HG03103 (cell line): ENCODE data around the gene TNIP3.

Experiments used
- ATAC-seq: cut with Tn5 transposase; IDR thresholded peaks from one replicate; pipeline ENCODE4 v1.9.1; 2021; ENCODE audit warnings: low read depth; ENCODE audit not compliant: unreplicated experiment

Gene TNIP3

DNA sequence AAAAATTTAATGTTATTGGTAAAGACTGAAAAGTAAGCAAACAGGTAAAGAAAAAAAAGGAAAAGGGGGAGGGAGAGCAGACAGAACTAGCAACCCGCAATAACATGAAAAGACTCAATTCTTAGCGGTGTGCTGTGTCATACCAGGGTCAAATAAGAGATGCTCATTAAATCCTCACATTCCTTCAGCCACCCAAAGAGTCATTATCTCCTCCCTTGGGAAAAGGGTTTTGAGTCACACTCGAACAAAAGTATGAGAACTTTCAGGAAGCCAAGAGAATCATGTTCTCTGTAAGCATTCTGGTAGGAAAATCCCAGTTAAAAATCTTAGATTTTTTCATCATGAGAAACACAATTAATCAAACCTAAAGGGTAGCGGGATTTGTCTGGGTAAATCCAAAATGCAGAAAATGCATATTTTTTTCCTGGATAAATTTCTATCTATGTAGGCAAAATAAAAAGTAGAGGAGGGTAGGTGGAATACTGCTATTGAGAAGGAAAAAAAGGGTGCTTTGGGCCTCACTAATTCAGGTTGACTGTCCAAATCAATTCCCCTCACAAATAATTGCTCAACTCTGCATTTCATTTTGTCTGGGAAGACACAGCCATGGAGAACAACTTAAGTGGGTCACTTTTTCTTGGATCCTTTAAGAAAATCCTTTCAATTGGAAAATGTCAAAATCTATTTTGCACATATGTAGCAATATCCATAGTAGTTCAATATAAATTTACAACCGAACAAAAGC lies 23.2 kb downstream of the TNIP3 start:
- no peak for ATAC-seq

DNA sequence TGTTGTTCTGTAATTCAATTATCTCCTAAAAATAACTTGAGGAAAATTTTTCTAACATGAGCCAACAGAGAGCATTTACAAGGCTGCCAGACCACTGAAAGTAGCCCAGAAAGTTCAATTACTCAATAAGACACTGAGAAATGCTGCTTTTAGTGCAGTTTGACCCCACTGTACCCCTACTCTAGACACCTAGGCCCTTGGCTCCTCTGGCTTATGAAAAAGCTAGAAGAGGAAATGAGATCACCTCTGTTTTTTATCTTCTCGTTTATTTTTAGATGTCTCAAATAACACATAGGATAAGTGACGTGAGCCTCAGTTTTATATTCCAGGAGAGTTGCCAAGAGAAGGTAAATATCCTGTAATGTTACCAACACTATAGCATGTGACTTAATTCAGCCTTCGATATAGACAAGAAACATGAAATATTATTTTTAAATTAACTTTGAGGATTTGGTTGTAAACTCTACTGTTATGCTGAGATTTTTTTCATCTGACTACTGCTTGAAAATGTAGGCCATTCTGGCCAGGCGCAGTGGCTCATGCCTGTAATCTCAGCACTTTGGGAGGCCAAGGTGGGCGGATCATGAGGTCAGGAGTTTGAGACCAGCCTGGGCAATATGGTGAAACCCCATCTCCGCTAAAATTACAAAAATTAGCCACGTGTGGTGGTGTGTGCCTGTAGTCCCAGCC lies 24.4 kb downstream of the TNIP3 start:
- peak; percentile 85 for ATAC-seq

DNA sequence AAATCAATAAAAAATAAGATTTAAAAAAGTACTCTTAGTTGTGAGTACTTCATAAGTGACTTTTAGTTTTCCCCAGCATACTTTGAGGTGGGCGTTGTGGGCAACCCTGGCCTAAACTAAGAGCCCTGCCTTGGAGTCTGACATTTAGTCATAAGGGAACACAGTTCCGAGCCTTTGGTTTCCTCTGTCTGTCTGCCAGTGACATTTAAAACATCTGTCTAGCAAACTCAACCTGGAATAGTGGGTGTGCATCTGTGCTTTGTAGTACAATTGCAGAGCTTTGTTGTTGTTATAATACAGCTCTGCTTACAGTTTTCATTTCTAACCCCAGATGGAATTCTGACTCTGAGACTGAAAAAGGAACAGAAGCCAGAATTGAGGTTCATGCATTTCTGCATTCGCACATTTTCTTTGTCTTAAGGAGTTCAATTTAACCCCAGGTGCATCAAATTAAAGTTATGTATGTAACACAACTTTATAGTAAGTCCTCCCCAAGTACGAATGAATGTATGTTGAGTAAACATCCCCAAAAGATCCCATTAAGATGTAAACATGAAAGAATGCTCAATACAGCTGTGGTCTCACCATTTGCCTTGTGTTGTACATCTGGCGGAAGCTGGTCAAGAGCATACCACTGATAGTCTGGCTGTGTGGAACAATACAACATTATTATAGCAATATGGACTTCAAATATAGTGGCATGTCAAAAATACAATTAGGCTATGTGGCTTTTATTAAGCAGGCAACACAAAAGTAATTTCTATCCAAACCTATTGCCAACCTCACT lies 25.9 kb downstream of the TNIP3 start:
- peak; percentile 36 for ATAC-seq

DNA sequence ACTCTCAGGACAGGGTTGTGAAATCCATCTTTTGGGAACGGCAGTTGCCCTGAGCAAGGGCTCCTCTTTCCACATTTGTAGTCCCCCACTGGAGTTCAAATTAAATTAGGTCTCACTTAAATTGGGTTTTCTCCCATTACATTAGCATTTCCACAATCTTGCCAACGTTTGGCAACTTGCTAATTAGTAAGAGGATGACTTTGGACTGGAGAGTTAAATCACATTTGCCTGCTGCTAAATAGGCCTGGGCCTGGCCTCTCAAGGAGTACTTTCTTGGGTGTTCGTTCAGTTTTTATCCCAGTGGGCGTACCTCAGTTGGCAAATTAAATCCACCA lies 33.8 kb downstream of the TNIP3 start:
- no peak for ATAC-seq

DNA sequence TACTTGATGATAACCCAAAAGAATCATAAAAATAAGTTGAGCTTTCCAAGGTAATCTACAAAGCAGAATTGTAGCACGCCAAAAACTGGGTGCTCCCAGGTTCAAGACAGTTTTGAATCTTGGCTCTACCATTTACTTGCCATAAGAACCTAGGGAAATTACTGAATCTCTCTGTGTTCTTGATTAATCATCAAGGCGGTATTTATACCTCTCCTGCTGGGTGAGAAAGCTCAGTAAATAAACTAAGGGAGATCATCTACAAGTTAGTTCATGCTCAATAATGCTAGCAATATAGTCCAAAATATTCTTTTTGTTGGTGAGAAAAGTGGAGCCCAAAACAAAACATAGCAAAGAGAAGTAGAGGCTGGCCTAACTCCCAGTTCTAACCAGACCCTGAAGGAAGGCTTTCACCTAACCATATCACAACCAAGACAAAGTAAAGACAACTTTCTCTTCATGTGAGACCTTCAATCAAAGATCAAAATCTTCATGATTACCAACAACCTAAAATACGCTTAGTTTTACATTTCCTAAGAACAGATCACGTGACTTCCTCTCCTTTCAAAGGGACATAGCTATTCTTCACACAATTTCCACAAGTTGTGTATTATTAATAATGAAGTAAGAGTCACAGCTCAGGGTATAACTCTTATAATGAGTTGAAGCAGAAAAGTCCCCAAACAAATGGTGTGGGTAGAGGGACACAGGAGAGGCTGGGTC lies 34.4 kb downstream of the TNIP3 start:
- ATAC-seq, result no peak

DNA sequence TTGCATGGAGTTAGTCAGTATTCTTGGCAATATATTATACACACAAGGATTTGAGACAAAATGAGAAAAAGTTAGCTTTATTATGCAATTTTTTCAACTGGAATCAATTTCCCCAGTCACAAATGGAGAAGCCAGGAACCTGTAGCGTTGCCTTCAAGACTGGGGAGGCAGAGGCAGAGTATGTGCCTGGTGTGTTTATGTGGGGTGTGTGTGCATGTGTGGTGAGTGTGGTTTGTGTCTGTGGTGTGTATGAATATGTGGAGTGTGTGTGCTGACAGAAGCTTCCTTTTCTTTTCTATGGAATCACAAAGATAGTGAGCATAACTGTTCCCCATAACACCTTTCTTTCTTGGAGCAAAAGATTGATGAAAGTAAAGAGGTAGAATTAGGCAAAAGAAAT lies 37.0 kb downstream of the TNIP3 start:
- no peak for ATAC-seq

DNA sequence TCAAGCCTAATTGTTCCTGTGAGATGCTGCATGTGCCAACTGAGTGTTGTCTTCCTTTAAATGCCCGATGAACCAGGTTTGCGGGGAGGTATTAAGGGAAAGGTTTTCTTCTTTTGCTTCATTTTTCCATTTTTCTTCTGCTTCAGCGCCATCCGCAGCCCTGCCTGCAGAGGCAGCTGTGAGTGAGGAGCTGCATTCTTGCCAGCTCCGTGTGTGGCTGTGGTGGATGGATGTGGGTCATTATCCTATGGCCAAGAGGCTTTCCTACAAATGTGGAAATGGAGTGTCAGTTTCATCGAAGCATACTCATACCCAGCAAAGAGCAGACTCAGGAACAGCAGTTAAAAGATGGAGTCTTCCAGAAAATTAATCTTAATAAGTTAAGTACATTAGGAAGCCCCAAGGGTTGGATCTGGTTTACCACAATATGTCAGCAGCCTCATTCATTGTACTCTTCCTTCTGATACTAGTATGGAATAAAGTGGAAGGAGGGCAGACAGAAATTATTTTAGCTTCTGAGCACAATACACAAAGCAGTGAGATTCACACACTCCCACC lies 37.6 kb downstream of the TNIP3 start:
- no peak for ATAC-seq

DNA sequence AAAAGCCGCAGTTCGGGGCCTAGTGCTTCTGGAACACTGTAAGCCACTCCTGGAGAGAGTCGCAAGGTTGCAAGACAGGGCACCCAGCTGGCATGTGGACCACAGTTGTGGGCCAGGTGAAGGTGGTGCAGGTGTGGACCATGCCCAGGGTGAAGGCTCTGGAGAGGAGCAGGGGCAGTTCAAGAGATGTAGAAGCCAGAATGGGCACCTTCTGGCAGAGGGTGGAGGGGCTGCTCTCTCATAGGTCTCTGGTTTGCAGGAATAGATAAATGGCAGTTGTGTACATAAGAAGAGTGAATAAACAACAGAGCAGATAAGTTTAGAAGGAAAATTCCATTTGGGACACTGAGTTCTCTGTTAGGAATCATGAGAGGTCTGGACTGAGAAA lies 38.6 kb downstream of the TNIP3 start:
- ATAC-seq, result no peak

DNA sequence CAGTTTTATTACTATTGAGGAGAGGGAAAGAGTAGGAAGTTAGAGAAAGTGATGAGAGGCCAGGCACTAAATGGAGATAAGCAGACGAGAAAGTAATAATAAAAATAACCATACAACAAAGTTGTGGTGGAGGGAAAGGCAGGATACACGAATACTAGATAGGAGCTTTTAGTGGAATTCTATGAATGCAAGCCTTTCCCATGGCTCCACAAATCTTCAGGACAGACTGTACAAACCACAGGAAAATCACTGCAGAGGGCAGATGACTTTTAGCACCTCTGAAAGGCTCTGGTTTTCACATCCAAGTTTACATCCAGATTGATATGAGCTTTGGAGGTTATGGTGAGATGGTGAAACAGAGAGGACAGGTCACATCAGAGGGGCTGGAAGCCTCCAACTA lies 41.5 kb downstream of the TNIP3 start:
- no peak for ATAC-seq

DNA sequence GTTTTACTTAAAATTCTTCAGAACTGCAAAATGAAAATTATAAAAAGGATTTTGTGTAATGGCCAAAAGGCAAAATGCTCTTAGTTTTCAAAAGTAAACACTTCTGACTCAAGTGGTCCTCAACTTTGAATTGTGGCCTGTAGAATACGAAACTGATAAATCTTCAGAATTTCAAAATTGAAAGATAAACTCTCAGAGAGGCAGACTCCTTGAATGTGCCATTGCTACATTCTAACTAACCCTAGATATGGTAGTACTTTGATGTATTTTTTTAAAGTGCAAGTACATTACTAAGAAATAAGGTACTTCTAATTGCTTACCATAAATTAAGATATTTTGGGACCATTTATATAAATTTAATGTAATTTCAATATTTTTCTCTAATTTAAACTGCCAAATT lies 44.4 kb downstream of the TNIP3 start:
- ATAC-seq, result no peak

DNA sequence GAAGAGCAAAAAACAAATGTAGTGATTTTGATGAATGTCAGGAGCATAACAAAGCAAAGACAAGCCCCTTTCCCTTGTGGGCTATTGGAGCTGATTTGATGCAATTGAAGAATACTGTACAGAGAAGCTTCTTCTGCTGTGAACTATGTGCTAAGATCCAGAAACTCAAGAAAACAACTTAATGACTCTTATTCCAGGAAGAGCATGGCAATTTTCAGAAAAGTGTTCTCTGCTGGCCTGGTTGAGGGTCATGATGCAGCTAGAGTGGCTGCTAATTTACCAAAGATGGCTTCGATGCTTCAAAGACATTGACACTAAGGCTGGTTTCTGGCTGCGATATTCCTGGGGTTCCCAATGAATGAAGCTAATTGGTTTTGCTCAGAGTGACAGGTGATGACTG lies 45.8 kb downstream of the TNIP3 start:
- no peak for ATAC-seq

DNA sequence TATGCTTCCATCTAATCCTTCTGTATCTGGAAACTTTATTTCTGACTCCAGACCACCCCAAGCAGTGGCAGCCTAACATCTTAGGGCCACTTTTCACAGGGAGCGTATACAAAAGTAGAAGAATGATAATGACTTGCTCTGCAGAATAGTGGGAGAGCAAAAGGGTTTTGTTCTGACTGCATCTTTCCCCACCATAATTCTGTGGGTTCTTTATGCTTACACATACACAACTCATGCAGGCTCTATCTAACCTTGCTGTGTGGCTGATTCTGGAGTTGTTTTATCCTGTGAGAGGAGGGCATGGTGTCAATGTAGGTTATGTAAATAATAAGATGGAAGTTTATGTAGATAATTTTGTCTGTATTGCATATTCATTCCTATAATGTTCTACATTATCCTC lies 49.4 kb downstream of the TNIP3 start:
- no peak for ATAC-seq

DNA sequence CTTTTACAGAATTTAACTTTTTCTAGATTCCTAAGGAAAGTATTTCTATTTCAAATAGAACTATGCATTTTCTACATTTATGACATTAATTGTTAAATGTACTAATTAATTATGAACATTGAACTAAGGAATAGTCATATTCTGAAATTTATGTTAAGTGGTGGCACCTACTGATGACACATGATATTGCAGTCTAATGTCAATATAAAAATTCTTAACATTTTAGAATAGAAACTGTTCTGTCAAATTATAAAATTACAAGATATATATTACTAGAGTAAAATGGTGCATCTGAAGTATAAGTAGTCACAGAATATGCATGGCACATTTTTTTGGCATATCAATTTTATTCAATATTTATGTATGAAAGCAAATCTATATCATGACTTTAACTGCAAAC lies 51.6 kb downstream of the TNIP3 start:
- ATAC-seq, result no peak

DNA sequence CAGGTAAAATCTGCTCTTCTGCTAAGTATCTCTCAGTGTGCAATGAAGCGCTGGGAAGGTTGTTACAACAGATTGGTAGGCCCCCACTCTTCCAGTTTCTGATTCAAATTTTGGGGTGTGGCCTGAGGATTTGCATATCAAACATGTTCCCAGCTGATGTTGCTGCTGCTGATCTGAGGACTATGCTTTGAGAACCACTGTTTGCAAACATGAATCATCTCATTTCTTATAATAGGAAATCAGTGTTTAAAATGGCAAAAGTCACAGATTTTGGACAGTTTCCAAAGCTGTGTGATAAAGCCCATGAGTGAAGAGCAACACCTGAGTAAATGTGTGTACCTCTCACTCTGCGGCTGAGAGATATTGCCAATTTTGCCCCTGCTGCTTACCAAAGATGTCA lies 55.6 kb downstream of the TNIP3 start:
- no peak for ATAC-seq

DNA sequence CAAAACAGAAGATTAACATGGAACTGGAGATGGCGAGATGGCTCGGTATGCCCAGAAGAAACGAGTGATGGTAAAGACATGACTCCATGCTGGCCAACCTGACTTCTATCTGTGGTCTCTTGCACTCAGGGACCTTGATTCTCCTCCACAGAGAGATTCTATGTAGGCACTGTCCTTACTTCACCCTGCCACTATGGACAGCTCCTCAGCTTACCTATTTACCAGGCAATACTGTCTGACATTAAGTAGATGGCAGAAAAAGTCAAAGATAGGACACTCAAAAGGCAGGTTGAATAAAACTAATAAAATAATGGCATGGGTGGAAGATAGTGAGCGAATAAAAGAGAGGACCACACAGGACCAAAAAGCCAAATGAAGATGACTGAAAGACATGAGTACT lies 56.6 kb downstream of the TNIP3 start:
- ATAC-seq, result no peak

DNA sequence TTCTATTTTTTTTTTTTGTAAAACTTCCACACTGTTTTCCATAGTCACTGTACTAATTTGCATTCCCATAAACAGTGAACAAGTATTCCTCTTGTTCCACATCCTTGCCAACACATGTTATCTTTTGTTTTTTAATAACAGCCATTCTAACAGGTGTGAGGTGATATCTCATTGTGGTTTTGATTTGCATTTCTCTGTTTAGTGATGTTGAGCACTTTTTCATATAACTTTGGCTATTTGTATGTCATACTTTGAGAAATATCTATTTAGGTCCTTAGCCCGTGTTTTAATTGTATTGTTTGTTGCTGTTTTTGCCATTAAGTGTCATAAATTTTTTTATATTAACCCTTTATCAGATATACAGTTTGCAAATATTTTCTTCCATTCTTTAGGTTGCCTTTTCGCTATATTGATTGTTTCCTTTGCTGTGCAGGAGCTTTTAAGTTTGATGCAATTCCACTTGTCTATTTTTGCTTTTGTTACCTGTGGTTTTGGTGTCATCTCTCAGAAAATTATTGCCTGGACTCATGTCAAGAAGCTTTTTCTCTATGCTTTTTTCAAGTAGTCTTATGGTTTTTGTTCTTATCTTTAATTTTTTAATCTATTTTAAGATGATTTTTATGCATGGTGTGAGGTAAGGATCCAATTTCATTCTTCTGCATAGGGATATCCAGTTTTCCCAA lies 63.9 kb downstream of the TNIP3 start:
- no peak for ATAC-seq

DNA sequence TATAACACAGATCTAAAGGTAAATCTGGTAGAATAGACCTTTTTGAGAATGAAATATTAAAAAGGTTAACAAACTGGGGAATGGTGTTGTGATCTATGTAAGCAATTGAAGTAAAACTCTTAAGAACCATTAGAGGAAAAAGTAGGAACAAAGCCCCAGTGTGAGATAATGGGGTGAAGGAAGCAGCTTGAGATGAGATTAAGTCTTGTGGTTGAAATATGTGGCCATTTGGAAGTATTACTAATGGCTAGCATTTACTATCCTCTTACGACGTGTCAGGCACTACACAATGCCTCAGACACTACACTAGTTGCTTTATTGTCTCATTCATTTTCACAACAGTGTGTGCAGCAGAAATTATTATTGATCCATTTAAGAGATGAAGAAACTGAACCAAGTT lies 65.9 kb downstream of the TNIP3 start:
- no peak for ATAC-seq

DNA sequence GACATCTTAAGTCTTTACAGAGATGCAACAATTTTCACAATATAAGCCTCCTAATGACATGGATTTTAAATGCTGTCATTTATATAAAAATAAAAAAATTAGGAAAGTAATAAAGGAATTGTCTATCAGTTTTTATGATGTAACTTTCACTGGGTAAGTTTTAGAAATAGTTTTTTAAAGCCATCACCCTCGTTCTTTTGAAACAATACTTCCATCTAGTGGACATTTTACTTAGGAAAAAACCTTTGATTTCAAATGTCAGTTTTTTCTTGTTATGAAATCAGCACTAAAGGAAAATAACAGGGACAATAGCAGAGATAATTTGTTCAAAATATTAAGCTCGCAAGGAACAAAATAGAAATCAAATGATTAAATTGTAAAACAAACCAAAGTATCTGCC lies 67.5 kb downstream of the TNIP3 start:
- no peak for ATAC-seq

DNA sequence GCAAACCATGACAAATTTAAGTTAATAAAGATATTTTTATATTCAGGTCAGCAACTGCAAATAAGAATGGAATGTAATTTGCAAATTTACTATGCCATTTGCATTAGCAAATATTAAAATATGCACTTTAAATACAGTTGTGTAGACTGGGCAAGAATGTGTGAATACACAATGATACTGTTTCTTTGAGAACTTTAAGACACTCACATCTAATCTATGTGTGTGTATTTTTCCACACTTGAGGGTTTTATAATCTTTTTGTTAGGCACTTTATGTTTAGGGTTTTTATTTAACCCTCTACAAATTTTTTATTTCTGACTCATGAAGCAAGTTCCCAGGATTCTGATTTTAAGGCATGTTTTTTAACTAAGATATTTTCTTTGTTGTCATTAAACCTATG lies 67.9 kb downstream of the TNIP3 start:
- ATAC-seq, result no peak

DNA sequence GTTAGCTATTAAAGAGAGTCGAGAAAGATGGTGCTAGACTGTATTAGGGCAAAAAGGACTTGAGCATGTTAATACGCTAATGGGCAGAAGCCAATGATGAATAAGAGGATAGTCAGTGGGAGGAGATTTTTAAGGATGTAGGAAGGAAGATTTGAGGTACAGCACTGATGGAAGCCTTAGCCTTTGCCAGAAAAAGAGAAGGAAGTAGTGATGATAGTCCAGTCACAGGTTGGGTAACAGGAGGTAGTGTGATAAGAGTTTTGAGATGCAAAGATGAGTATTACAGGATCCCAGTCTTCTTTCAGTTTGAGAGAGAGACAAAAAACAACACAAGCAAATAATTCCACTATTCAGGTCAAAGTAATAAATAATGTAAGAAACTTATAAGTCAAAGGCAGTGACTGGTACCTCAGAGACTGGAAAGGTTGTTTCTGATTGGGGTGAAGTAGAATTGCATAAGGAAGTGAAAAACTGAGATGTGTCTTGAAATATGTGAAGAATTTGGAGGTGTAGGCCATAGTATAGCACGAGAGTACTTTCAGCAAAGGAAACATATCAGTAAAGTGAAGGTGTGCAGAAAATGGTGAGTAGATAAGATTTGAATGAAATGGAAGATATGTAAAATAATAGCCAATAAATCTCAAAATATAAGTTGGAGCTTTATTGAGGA lies 69.7 kb downstream of the TNIP3 start:
- no peak for ATAC-seq
